HL-60 (cell line): ENCODE measurements around the gene MMP23B.

Experiments used
- POLR2AphosphoS5 ChIP-seq: IDR thresholded peaks from 2 replicates; pipeline ENCODE4 v1.6.1; 2012; ENCODE audit warnings: low read depth
- SPI1 ChIP-seq: IDR thresholded peaks from 2 replicates; pipeline ENCODE4 v1.6.1; 2012; ENCODE audit warnings: low read depth, mild to moderate bottlenecking, borderline replicate concordance
- TF ChIP-seq, protein P1 (sequence below): IDR thresholded peaks from one replicate; pipeline ENCODE4 v1.5.1; 2011; ENCODE audit warnings: low read length, control low read depth, inconsistent platforms; ENCODE audit not compliant: insufficient read depth
- TF ChIP-seq, protein P2 (sequence below): IDR thresholded peaks from 2 replicates; pipeline ENCODE4 v1.6.1; 2012; ENCODE audit warnings: low read depth; ENCODE audit not compliant: insufficient replicate concordance

DNA sequence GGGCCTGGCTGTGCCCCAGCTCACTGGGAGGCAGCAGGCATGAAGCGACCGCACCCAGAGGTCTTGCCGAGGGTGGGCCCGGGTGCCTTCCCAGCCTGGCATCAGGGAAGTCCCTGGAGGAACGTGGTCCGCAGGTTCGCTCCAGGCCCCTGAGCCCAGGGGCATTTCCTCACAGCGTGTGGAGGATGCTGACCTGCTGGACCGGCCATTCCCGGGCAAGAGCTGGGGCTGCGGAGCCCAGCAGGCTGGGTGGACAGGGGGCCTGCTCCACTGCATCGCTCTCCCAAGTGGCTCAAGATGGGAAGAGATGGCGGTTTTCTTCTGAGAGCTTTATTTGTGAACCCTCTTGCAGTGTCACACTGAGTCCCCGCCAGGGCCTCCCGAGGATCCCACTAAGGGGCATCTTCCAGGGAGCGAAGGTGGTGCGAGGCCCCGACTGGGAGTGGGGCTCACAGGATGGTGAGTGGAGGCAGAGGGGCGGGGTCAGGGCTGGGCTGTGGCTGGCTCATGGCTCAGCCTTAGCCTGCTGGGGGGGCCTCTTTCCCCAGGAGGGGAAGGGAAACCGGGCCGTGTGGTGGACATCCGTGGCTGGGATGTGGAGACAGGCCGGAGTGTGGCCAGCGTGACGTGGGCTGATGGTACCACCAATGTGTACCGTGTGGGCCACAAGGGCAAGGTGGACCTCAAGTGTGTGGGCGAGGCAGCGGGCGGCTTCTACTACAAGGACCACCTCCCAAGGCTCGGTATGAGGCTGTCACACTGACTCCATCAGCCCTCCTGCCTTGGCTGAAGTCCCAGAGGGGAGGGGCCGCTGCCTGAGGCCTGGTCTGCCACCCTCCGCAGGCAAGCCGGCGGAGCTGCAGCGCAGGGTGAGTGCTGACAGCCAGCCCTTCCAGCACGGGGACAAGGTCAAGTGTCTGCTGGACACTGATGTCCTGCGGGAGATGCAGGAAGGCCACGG, 7.2 kb upstream of the MMP23B start:
- TF ChIP-seq, protein P1, sequence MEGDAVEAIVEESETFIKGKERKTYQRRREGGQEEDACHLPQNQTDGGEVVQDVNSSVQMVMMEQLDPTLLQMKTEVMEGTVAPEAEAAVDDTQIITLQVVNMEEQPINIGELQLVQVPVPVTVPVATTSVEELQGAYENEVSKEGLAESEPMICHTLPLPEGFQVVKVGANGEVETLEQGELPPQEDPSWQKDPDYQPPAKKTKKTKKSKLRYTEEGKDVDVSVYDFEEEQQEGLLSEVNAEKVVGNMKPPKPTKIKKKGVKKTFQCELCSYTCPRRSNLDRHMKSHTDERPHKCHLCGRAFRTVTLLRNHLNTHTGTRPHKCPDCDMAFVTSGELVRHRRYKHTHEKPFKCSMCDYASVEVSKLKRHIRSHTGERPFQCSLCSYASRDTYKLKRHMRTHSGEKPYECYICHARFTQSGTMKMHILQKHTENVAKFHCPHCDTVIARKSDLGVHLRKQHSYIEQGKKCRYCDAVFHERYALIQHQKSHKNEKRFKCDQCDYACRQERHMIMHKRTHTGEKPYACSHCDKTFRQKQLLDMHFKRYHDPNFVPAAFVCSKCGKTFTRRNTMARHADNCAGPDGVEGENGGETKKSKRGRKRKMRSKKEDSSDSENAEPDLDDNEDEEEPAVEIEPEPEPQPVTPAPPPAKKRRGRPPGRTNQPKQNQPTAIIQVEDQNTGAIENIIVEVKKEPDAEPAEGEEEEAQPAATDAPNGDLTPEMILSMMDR, result no peak
- TF ChIP-seq POLR2AphosphoS5, result no peak
- TF ChIP-seq SPI1, result no peak
- TF ChIP-seq, protein P2, sequence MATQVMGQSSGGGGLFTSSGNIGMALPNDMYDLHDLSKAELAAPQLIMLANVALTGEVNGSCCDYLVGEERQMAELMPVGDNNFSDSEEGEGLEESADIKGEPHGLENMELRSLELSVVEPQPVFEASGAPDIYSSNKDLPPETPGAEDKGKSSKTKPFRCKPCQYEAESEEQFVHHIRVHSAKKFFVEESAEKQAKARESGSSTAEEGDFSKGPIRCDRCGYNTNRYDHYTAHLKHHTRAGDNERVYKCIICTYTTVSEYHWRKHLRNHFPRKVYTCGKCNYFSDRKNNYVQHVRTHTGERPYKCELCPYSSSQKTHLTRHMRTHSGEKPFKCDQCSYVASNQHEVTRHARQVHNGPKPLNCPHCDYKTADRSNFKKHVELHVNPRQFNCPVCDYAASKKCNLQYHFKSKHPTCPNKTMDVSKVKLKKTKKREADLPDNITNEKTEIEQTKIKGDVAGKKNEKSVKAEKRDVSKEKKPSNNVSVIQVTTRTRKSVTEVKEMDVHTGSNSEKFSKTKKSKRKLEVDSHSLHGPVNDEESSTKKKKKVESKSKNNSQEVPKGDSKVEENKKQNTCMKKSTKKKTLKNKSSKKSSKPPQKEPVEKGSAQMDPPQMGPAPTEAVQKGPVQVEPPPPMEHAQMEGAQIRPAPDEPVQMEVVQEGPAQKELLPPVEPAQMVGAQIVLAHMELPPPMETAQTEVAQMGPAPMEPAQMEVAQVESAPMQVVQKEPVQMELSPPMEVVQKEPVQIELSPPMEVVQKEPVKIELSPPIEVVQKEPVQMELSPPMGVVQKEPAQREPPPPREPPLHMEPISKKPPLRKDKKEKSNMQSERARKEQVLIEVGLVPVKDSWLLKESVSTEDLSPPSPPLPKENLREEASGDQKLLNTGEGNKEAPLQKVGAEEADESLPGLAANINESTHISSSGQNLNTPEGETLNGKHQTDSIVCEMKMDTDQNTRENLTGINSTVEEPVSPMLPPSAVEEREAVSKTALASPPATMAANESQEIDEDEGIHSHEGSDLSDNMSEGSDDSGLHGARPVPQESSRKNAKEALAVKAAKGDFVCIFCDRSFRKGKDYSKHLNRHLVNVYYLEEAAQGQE, result no peak
